GM12892 (cell line): ENCODE data around the gene UBL7.

Experiments used
- POLR2A ChIP-seq: IDR thresholded peaks from 2 replicates; pipeline ENCODE4 v1.6.1; 2011; ENCODE audit warnings: low read depth, low read length, control low read depth
- POLR2AphosphoS5 ChIP-seq: IDR thresholded peaks from 2 replicates; pipeline ENCODE4 v1.6.1; 2011; ENCODE audit warnings: low read depth, low read length, control low read depth
- TAF1 ChIP-seq: IDR thresholded peaks from 2 replicates; pipeline ENCODE4 v1.6.1; 2011; ENCODE audit warnings: low read depth, mild to moderate bottlenecking, control low read depth, low read length, borderline replicate concordance

GRCh38 chr15:74428442-74428787 lies 32.5 kb downstream of the UBL7 start:
- TF ChIP-seq POLR2A: no peak
- no peak for TF ChIP-seq POLR2AphosphoS5
- TF ChIP-seq TAF1: no peak
